ENCODE data around the gene TIMM13.

Gene TIMM13

DNA sequence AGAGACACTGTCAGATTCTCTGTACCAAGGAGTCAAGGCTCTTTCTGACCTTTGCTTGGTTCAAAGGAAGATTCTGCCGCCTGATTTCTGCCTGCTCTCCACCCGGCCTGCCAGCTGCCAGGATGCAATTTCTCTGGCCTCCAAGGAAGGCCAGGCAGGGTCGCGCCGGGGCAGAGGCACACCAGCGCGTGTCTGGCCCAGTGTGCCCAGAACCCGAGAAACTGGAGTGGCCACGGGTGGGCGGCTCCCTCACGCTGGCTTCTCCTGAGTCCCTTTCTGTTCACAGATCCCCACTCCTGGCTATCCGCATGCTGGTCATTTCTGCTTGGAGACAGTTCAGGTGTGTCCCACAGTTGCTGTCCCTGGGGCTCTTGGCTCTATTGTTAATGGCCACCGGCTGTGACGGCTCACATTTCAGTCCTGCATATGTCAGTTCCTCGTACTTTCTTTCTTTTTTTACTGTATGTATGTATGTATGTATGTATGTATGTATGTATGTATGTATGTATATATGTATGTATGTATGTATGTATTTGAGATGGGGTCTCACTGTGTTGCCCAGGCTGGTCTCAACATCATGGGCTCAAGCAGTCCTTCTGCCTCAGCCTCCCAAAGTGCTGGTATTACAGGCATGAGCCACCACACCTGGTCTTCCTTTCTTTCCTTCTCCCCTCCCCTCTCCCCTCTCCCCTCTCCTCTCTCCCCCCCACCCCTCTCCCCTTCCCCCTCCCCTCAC, 50.4 kb downstream of the TIMM13 start:
- DNase-seq: no peak

Data from NCI-H1092 (cell line).